ENCODE data around the gene ZFP64.

Gene ZFP64

DNA sequence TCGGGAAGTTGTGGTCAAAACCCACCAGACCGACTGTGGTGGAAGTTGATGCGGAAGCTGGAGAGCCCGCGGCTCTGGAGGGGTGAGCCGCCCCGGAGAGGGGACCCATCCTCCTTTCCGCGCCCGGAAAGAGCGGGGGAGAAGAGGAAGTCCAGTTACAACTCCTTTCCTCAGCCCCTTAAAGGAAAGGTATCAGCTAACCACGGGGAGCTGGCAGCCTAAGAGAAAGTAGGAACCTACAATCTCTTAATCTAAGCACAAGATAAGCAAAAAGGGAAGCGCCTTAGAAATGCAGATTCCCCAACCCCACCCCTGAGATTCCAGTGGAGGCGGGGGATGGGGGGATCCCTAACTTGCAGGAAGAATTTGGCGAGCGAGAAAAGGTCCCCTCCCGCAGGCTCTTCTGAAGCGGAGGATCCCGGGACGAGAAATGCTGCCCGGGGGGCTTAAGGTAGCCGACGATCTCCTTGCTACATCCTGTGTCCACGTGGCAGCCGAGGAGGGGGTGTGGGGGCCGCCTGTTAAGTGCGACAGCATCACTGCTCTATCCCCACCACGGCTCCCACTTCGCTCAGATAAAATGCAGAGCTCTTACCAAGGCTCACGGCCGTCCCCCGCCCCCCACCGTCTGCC, 87.5 kb downstream of the ZFP64 start:
- no peak for DNase-seq

DNA sequence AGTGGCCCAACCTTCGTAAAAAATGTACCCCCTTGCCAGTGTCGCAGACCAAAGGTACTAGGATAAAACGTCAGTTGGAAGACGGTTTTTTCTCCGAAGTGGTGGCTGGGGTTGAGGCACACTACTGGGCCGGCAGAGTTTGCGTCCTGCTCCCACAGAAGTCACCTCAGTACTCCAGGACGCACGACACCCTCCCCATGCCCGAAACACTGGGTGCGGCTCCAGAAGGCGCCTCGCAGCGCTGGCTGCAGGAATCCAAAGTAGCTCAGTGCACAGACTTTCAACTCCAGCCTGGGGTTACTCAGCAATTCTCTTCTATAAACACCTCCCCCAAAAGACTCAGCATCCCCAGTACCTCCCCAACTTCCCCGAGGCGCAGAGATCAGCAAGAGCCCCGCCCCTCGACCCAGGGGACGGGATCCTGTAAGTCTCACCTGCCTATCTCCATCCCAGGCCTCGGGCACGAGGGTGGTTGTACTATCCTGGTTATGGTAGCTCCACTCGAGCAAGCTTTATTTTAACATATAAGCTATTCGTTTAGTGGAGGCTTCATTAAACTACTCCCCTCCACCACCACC, 88.2 kb downstream of the ZFP64 start:
- DNase-seq: no peak

DNA sequence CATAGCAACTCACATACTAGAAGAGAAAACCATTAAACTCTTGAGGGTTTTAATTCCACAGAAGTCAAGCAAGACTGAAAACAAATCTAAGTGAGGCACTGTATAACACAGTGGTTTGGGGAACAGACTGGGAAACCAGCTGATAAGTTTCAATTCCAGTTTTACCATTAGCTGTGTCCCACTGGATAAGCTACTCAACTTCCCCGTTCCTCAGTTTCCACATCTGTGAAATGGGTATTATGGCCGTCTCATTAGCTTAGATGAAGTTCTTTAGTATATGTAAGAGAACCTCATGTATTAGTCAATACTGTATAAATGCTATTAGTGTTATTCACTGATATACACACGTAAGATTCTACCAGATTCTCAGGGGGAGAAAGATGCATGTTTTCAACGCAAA, 89.0 kb downstream of the ZFP64 start:
- no peak for DNase-seq

DNA sequence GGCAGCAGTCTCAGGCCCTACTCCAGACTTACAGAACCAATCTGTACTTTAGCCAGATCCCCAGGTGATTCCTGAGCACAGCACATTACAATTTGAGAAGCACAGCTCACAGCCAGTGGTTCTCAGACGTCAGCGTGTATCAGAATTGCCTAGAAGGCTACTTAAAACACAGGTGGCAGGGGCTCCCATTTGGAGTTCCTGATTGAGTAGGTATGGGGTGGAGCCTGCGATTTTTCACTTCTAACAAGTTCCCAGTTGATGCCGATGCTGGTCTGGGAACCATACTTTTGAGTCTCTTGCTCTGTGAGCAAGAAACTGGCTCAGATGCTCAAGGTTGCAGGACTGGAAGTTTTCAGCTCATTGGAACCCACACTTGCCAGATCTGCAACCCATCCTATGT, 89.5 kb downstream of the ZFP64 start:
- no peak for DNase-seq
